IPS-NIHi11 (cell line): Measurements from ENCODE around the gene CST1.
"Not testable (repeated sequence)": the region's sequence is repeated elsewhere in the genome, so short reads cannot be mapped to it uniquely, and the experiment has no call there.

Experiments used
- DNase-seq: peaks from one replicate; pipeline ENCODE4 v3.0.0; 2012; ENCODE audit warnings: mixed read lengths, low spot score

The CST1 gene

GRCh38 chr20:23750786-23751185 is at the start of gene CST1:
TSS of gene CST1 (minus strand) at chr20:23750935. CDS start at chr20:23750866, 69 bp downstream.
- not testable (repeated sequence) for DNase-seq

DNA sequence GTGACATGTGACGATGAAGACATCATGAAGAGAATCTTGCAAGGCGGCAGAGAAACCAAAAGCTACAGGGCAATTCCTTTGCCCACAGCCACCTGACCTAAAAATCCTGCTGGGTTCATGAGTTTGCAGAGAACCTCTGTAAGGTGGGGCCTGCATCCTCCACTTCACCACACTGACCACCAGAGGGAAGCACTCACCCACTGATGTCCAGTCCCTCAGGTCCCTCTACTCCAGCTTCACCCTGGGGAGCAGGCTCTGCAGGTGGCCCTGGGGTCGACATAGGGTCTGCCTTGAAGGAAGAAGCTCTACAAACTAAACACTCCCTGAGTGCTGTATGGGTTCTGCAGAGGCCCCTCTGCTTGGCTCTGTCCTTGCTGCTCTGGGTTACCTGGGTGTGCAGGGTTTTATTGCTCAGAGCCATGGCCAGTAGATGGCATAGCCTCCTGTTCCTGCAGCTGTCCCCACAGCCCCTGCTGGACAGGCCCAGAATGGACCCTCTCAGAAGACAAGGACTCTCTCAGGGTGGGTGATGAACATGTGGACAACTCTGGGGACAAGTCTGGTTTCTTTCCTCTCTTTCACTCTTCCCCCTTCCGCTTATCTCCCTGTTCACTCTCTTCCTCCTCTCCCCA is 48.6 kb upstream of the CST1 start:
- not testable (repeated sequence) for DNase-seq

- DNase-seq: no peak
Measured at GRCh38 chr20:23795526-23795925, 44.8 kb upstream of the CST1 start.

GRCh38 chr20:23794841-23795240 is 44.1 kb upstream of the CST1 start:
- no peak for DNase-seq

- no peak for DNase-seq
Measured at GRCh38 chr20:23794065-23794464, 43.3 kb upstream of the CST1 start.

- no peak for DNase-seq
Measured at GRCh38 chr20:23783447-23783846, 32.7 kb upstream of the CST1 start.

GRCh38 chr20:23782366-23782983 is 31.7 kb upstream of the CST1 start:
- peak; percentile 29 for DNase-seq

DNA sequence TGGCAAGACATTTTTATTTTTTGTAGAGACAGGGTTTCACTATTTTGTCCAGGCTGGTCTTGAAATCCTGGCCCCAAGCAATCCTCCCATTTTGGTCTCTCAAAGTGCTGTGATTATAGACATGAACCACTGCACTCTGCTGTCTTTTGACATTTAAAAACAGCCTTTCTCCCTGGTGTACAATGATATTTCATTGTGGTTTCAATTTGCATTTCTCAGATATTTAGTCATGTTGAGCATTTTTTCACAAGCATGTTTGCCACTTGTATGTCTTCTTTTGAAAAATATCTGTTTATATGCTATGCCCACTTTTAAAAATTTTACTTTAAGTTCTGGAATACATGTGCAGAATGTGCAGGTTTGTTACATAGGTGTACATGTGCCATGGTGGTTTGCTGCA is 27.9 kb upstream of the CST1 start:
- not testable (repeated sequence) for DNase-seq

DNA sequence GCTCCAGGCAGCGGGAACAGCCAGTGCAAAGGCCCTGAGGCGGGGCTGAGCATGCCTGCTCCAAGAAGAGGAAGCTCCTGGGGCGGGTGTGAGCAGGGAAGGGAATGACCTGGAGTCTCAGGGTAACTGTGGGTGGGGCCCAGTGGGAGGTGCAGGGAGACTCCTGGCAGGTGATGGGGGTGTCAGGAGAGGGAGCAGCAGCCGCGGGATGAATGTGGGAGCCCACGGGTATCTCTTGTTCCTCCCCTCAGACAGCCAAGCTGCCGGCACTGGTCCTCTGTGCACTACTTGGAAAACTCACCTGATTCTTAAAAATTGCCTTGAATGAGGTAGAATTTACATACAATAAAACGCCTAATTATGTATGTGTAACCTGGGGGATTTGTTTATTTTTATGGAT is 26.6 kb upstream of the CST1 start:
- not testable (repeated sequence) for DNase-seq

DNA sequence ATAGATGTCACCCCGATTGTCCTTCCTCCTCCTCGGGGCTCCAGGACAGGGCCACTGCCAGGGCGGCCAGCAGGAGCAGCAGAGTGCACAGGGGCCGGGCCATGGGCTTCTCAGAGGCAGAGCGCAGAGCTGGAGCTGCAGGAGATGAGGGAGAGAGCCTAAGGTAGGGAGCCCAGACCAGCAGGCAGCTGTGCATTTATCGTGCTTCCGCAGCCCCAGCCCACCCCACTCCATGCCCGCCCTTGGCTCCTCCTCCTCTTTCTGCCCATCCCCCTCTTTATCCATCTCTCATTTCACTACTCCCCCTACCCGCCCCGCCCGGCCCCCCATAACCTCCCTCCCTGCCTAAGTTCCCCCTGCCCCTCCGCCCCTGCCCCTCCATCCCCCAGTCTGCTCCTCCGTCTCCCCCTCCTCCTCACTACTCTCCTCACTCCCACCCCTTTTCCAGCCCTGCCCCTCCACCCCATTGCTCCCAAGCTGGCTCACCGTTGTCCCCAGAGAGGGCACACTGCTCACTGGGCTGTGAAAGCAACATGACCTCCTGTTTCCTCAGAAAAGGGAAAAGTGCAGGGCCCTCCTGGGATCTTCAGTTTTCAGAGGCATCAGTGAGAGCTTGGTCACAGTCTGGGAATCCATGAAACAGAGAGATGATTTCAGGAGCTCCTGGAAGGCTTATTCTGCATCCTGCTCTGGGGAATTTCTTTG is 25.5 kb upstream of the CST1 start:
- peak; percentile 47 for DNase-seq

GRCh38 chr20:23774081-23774480 is 23.3 kb upstream of the CST1 start:
- no peak for DNase-seq

- no peak for DNase-seq
Measured at GRCh38 chr20:23773579-23773978, 22.8 kb upstream of the CST1 start.

- DNase-seq: no peak
Measured at GRCh38 chr20:23773127-23773526, 22.4 kb upstream of the CST1 start.

GRCh38 chr20:23772074-23772473 is 21.3 kb upstream of the CST1 start:
- DNase-seq: no peak

DNA sequence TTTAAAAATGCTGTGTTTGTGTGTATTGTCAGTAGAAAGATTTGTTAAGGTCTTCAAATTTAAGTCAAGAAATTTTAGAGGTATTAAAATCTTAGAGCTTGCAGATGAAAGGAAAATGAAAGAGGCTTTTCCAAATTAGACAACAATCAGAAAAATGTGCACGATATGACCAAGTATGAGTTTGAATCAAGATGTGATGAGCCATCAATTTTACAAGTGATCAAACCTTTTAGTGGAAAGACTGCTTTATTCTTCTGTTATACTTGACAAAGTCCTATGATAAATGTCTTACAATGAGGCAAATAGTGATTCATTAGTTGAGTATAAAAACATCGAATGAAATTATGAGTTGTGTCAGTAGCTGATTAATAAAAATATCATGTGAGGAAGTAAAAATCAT is 19.6 kb upstream of the CST1 start:
- no peak for DNase-seq

DNA sequence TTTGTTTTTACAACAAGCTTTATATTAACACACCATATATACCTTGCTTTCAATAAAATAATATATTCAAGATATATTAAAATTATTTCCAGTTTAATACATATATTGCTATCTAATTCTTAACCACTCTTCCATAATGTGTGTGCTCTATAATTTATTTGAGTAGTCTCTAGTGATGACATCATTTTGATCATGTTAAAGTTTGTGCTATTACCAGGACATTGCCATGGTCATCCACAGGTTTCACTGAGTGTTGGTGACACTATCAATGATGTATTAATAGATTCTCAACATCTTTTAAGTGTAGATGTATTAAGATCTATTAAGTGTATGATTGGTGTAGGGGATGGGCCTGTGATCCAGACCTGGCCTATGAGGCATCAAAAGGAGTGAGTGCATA is 17.8 kb upstream of the CST1 start:
- DNase-seq: not testable (repeated sequence)

- no peak for DNase-seq
Measured at GRCh38 chr20:23766531-23766930, 15.8 kb upstream of the CST1 start.

DNA sequence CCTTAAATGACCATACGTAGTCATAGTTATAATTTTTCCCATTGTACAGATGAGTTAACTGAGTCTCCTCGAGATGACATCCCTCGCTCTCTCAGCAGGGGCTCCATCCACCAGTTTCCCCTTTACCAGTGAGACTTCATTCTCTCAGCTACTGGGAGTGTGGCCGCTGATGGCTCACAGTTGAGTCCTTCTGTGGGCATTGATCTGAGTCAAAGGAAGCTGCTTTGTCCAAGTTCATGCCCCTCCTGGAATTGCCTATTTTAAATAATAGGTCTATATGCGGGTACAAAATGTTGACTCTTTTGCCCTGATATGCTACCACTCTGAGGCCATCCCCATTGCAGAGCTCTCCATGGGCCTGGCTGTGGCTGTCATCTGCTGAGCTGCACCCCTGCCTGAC is 14.8 kb upstream of the CST1 start:
- no peak for DNase-seq

DNA sequence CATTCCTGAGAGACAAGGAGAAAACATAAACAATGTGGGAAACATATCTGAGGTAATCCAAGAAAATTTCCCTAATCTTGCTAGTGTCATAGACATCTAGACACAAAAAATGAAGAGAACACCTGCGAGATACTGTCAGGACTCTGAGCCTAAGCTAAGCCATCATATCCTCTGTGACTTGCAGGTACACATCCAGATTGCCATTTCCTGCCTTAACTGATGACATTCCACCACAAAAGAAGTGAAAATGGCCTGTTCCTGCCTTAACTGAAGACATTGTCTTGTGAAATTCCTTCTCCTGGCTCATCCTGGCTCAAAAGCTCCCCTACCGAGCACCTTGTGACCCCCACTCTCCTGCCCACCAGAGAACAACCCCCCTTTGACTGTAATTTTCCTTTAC is 13.9 kb upstream of the CST1 start:
- DNase-seq: not testable (repeated sequence)

- DNase-seq: no peak
Measured at GRCh38 chr20:23763345-23763744, 12.6 kb upstream of the CST1 start.

GRCh38 chr20:23759306-23759940 is 8.7 kb upstream of the CST1 start:
- DNase-seq: no peak

- not testable (repeated sequence) for DNase-seq
Measured at GRCh38 chr20:23756792-23757191, 6.1 kb upstream of the CST1 start.

- DNase-seq: not testable (repeated sequence)
Measured at GRCh38 chr20:23755131-23755611, 4.4 kb upstream of the CST1 start.
